Stimulated activated CD4-positive, alpha-beta T cell treated with anti-CD3 and anti-CD28 coated beads, Interleukin-1b, Interleukin-23, amount 100 ng/mL, for 1 hour (primary cell): Measurements from ENCODE around the gene CPNE4.
"Not testable (repeated sequence)": the region's sequence is repeated elsewhere in the genome, so short reads cannot be mapped to it uniquely, and the experiment has no call there.

Experiments used
- DNase-seq, 2 donors: peaks; one replicate each; pipeline ENCODE4 v3.0.0-alpha.2; 2020; ENCODE audit warnings: low read depth in 2 of 2

The CPNE4 gene

GRCh38 chr3:132016061-132017041 is 18.5 kb downstream of the CPNE4 start:
- no peak for DNase-seq

GRCh38 chr3:132014105-132014504 is 20.7 kb downstream of the CPNE4 start:
- no peak for DNase-seq

- no peak for DNase-seq
Observed at GRCh38 chr3:132009241-132009640, 25.6 kb downstream of the CPNE4 start.

- DNase-seq = no peak
Observed at GRCh38 chr3:132008837-132009236, 26.0 kb downstream of the CPNE4 start.

- DNase-seq = no peak
Observed at GRCh38 chr3:132007617-132008016, 27.2 kb downstream of the CPNE4 start.

GRCh38 chr3:132006605-132007204 is 28.1 kb downstream of the CPNE4 start:
- DNase-seq = no peak

- no peak for DNase-seq
Observed at GRCh38 chr3:132004571-132004970, 30.2 kb downstream of the CPNE4 start.

GRCh38 chr3:132003685-132004084 is 31.1 kb downstream of the CPNE4 start:
- no peak for DNase-seq

GRCh38 chr3:132001999-132002398 is 32.8 kb downstream of the CPNE4 start:
- no peak for DNase-seq

GRCh38 chr3:132001036-132001435 is 33.8 kb downstream of the CPNE4 start:
- no peak for DNase-seq

GRCh38 chr3:131998027-131998426 is 36.8 kb downstream of the CPNE4 start:
- DNase-seq = no peak

- DNase-seq = no peak
Observed at GRCh38 chr3:131995891-131996290, 38.9 kb downstream of the CPNE4 start.

GRCh38 chr3:131989318-131989717 is 45.5 kb downstream of the CPNE4 start:
- DNase-seq = no peak

GRCh38 chr3:131988209-131988608 is 46.6 kb downstream of the CPNE4 start:
- DNase-seq = no peak

- DNase-seq = no peak
Observed at GRCh38 chr3:131983689-131984088, 51.1 kb downstream of the CPNE4 start.

- DNase-seq = no peak
Observed at GRCh38 chr3:131981323-131981722, 53.5 kb downstream of the CPNE4 start.

GRCh38 chr3:131976448-131976847 is 58.4 kb downstream of the CPNE4 start:
- DNase-seq = no peak

GRCh38 chr3:131975047-131975446 is 59.8 kb downstream of the CPNE4 start:
- DNase-seq = no peak

- no peak for DNase-seq
Observed at GRCh38 chr3:131973731-131974130, 61.1 kb downstream of the CPNE4 start.

- DNase-seq = no peak
Observed at GRCh38 chr3:131972550-131972949, 62.3 kb downstream of the CPNE4 start.

GRCh38 chr3:131972091-131972490 is 62.7 kb downstream of the CPNE4 start:
- no peak for DNase-seq

- DNase-seq = not testable (repeated sequence)
Observed at GRCh38 chr3:131963442-131963841, 71.4 kb downstream of the CPNE4 start.

- DNase-seq = no peak
Observed at GRCh38 chr3:131962982-131963381, 71.8 kb downstream of the CPNE4 start.
